Measurements from ENCODE around the gene ASAP2. TPM values are rescaled to one million over a fixed set of nuclear protein-coding genes. Genes with fewer than 3 reads are reported as not detected.

ASAP2 gene
- total RNA-seq, 2 experiments from 2014 or later: not detected

DNA sequence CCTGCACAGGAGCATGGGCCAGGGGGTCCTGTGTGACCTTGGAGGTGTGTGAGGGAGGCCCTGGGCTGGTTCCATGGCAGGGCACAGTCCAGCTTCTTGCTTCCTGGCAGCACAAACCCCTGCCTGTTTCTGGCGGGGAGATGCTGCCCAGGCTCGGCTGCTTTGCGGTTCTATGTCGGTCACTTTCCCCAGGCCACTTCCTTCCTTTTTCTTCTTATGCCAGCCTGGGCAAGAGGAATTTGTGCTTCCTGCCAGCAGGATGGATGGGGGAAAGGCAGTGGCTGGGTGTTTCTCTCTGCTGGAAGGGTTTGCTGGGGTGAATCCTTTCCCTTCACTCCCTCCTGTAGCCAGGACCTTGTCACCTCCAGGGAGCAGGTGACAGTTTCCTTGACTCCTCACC, 24.3 kb downstream of the ASAP2 start:
- ChIA-PET POLR2A (no interaction called here), CTCF (no interaction called here)
- DNase-seq: no peak
- Mint-ChIP-seq H3K36me3 (ENCODE audit: low read depth) (no peaks in the 10 kb centered on the region), H3K4me3 (no peak overlapping the region), H3K27ac (no peak overlapping the region), H3K4me1 (ENCODE audit: low read depth) (peaks cover 6% of the 10 kb centered on the region), H3K9me3 (ENCODE audit: insufficient read depth) (no peaks in the 10 kb centered on the region), H3K27me3 (ENCODE audit: low read depth) (peaks cover 22% of the 10 kb centered on the region)
- no peak for ATAC-seq

DNA sequence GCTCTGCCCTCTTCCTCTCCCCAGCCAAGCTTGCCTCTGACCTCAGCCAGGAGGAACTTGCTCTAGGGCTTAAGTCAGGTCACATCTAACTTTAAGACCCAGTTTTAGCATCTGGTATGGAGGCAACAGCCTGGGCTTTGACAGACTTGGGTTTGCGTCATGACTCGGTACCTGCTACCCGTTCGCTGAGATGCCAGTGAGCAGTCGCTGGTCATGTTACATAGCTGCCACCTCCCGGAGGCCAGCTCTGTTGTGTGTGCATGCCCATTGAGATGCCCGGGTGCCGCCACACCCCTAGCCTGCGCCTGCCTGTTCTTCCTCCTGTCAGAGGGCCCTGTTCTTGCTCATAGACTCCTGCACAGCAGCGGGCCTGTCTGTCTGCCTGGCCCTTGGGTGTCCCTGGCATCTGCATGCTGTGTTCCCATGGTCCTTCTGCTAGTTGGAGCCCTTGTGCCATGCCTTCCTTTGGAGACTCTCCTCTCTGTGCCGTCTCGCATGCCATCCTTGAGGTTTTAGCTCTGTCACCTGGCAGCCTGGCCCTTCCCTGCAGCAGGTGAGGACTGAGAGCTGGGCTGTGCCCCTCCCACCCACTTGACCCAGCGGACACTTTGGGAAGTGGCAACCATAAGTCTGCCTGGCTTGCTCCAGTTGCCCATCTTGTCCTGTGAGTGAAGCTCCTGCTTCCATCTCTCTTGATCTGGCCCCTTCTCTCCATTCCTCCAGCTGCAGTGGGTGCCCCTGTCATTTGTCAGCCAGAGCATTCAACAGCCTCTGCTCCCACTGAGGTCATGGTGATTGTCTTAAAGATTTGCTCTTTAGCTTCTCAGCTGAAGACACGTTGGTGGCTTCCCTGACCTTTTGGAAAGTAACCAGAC, 24.9 kb downstream of the ASAP2 start:
- ATAC-seq: no peak
- no peak for DNase-seq
- peaks cover 6% of the 10 kb centered on the region for H3K4me1 Mint-ChIP-seq (ENCODE audit: low read depth)
- H3K27me3 Mint-ChIP-seq (ENCODE audit: low read depth): peaks cover 22% of the 10 kb centered on the region
- H3K36me3 Mint-ChIP-seq (ENCODE audit: low read depth): no peaks in the 10 kb centered on the region
- H3K27ac Mint-ChIP-seq: no peak overlapping the region
- no peak overlapping the region for H3K4me3 Mint-ChIP-seq
- POLR2A ChIA-PET: no interaction called here
- H3K9me3 Mint-ChIP-seq (ENCODE audit: insufficient read depth): no peaks in the 10 kb centered on the region
- CTCF ChIA-PET: interaction anchor here (0.5 kb wide), 1 partner anchor 295 kb away, joined by 3 read pairs; no protein-coding TSS in a partner anchor

- ChIA-PET POLR2A (no interaction called here), CTCF (interaction anchor here (0.5 kb wide), 1 partner anchor 294 kb away, joined by 3 read pairs; no protein-coding TSS in a partner anchor)
- DNase-seq (no peak), ATAC-seq (no peak)
- Mint-ChIP-seq H3K4me1 (ENCODE audit: low read depth) (peaks cover 6% of the 10 kb centered on the region), H3K9me3 (ENCODE audit: insufficient read depth) (no peaks in the 10 kb centered on the region), H3K27me3 (ENCODE audit: low read depth) (peaks cover 22% of the 10 kb centered on the region), H3K36me3 (ENCODE audit: low read depth) (no peaks in the 10 kb centered on the region), H3K4me3 (no peak overlapping the region), H3K27ac (no peak overlapping the region)
Measured at GRCh38 chr2:9232166-9232479, 25.5 kb downstream of the ASAP2 start.

DNA sequence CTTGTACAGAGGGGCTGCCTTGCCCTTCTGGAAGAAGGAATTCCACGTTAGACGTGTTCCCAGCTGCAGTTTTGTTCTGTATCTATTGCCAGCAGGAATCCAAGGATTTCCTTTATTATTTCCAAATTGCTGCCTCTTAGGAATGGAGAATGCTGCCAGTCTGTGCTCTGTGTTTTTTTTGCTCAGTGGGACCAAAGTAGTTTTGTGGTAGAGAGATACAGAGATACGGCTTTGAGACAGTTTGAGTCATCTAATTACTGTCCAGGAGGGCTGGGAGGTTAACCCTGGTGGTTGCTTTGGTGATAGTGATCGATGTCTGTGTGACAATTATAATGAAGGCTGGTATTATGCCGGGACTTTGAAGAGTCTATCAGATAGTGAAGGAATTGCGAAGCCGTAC, 26.3 kb downstream of the ASAP2 start:
- ChIA-PET CTCF (no interaction called here), POLR2A (no interaction called here)
- Mint-ChIP-seq H3K4me3 (no peak overlapping the region), H3K4me1 (ENCODE audit: low read depth) (peaks cover 6% of the 10 kb centered on the region), H3K27ac (no peak overlapping the region), H3K9me3 (ENCODE audit: insufficient read depth) (no peaks in the 10 kb centered on the region), H3K27me3 (ENCODE audit: low read depth) (peaks cover 19% of the 10 kb centered on the region), H3K36me3 (ENCODE audit: low read depth) (no peaks in the 10 kb centered on the region)
- DNase-seq (no peak), ATAC-seq (no peak)

- no peaks in the 10 kb centered on the region for H3K36me3 Mint-ChIP-seq (ENCODE audit: low read depth)
- H3K9me3 Mint-ChIP-seq (ENCODE audit: insufficient read depth): no peaks in the 10 kb centered on the region
- H3K27ac Mint-ChIP-seq: no peak overlapping the region
- no peak for DNase-seq
- H3K4me3 Mint-ChIP-seq: no peak overlapping the region
- peaks cover 18% of the 10 kb centered on the region for H3K27me3 Mint-ChIP-seq (ENCODE audit: low read depth)
- H3K4me1 Mint-ChIP-seq (ENCODE audit: low read depth): peaks cover 6% of the 10 kb centered on the region
- POLR2A ChIA-PET: no interaction called here
- no peak for ATAC-seq
- CTCF ChIA-PET: no interaction called here
Measured at GRCh38 chr2:9234680-9235146, 28.1 kb downstream of the ASAP2 start.

DNA sequence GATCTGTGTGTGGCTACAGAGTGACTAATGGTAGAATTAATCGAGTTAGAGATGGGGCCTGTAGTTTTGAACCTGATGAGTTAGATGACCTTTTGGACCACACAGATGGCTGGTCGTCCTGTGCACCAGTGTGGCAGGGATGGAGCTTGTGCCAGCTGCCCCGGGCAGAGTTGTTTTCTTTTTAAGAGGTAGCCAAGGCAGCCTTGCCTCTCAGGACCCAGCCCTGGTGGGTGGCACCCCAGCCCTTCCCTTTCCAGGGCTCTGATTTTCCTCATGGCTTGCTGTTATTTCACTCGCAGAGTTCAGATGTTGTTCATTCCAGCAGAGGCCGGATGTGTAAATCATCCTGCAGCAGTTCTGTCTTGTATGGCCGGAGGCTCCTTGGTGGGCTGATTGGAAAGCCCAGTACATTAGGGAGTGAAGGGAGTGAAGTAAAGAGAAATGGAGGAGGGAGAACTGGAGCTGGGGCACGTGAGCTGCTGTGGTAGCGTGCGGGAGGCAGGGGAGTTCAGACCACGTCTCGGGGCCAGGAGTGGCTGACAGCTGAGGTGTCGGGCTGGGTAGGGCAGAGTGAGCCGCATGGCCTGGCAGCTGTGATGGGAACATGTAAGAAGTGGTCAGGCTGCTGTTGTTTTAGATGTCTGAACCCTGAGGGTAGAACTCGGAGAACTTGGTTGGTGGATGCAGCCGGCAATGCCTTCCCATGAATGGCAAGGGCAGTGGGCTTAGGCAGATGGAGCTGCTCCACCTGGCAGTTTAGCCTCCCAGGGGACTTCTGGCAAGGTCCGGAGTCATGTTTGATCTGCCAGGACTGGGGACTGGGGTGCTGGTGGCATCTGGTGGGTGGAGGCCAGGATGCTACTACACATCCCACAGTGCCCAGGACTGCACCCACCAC, 28.8 kb downstream of the ASAP2 start:
- Mint-ChIP-seq H3K36me3 (ENCODE audit: low read depth) (no peaks in the 10 kb centered on the region), H3K27me3 (ENCODE audit: low read depth) (peaks cover 16% of the 10 kb centered on the region), H3K4me1 (ENCODE audit: low read depth) (peaks cover 6% of the 10 kb centered on the region), H3K27ac (no peak overlapping the region), H3K4me3 (no peak overlapping the region), H3K9me3 (ENCODE audit: insufficient read depth) (no peaks in the 10 kb centered on the region)
- ChIA-PET POLR2A (no interaction called here), CTCF (no interaction called here)
- ATAC-seq (no peak), DNase-seq (no peak)

GRCh38 chr2:9236045-9236344, 29.4 kb downstream of the ASAP2 start:
- Mint-ChIP-seq H3K27ac (no peak overlapping the region), H3K36me3 (ENCODE audit: low read depth) (no peaks in the 10 kb centered on the region), H3K9me3 (ENCODE audit: insufficient read depth) (no peaks in the 10 kb centered on the region), H3K4me3 (no peak overlapping the region), H3K27me3 (ENCODE audit: low read depth) (peaks cover 16% of the 10 kb centered on the region), H3K4me1 (ENCODE audit: low read depth) (peaks cover 2% of the 10 kb centered on the region)
- ChIA-PET CTCF (no interaction called here), POLR2A (no interaction called here)
- DNase-seq (no peak), ATAC-seq (no peak)

DNA sequence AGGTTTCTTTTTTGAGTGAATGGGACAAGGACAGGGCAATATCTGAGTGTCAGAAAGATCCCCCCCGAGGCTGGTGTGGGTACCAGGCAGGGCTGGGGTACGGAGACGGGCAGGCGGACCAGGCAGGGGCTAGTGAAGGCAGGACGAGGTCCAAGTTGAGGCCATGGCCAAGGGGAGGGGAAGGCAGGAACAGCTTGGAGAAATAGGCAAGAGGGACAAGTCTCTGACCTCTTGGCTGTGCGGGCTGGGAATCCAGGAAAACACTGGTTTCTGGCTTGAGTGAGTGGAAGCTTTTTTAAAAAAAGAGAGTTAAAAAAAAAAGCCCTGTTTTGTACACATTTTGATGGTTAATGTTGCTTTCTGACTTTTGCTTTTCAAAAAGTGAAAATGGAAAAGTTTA, 30.3 kb downstream of the ASAP2 start:
- H3K9me3 Mint-ChIP-seq (ENCODE audit: insufficient read depth): no peaks in the 10 kb centered on the region
- no peak for ATAC-seq
- H3K36me3 Mint-ChIP-seq (ENCODE audit: low read depth): no peaks in the 10 kb centered on the region
- no peak overlapping the region for H3K4me3 Mint-ChIP-seq
- H3K27ac Mint-ChIP-seq: no peak overlapping the region
- POLR2A ChIA-PET: no interaction called here
- H3K27me3 Mint-ChIP-seq (ENCODE audit: low read depth): peaks cover 12% of the 10 kb centered on the region
- DNase-seq: no peak
- no peaks in the 10 kb centered on the region for H3K4me1 Mint-ChIP-seq (ENCODE audit: low read depth)
- CTCF ChIA-PET: no interaction called here

- ATAC-seq: no peak
Measured at GRCh38 chr2:9237831-9238230, 31.2 kb downstream of the ASAP2 start.

GRCh38 chr2:9238591-9239326, 32.1 kb downstream of the ASAP2 start:
- Mint-ChIP-seq H3K4me1 (ENCODE audit: low read depth) (no peaks in the 10 kb centered on the region), H3K9me3 (ENCODE audit: insufficient read depth) (no peaks in the 10 kb centered on the region), H3K4me3 (no peak overlapping the region), H3K27ac (no peak overlapping the region), H3K36me3 (ENCODE audit: low read depth) (no peaks in the 10 kb centered on the region), H3K27me3 (ENCODE audit: low read depth) (peaks cover 9% of the 10 kb centered on the region)
- POLR2A ChIA-PET: no interaction called here
- CTCF ChIA-PET: no interaction called here
- DNase-seq (no peak), ATAC-seq (no peak)

More at GRCh38 chr2:9237831-9238230, 31.2 kb downstream of the ASAP2 start:
- ChIA-PET POLR2A (no interaction called here), CTCF (no interaction called here)
- DNase-seq: no peak
- H3K27me3 Mint-ChIP-seq (ENCODE audit: low read depth): peaks cover 9% of the 10 kb centered on the region
- no peak overlapping the region for H3K27ac Mint-ChIP-seq
- no peaks in the 10 kb centered on the region for H3K9me3 Mint-ChIP-seq (ENCODE audit: insufficient read depth)
- H3K36me3 Mint-ChIP-seq (ENCODE audit: low read depth): no peaks in the 10 kb centered on the region
- no peak overlapping the region for H3K4me3 Mint-ChIP-seq
- H3K4me1 Mint-ChIP-seq (ENCODE audit: low read depth): no peaks in the 10 kb centered on the region

- no peak overlapping the region for H3K27ac Mint-ChIP-seq
- ChIA-PET POLR2A (no interaction called here), CTCF (no interaction called here)
- H3K36me3 Mint-ChIP-seq (ENCODE audit: low read depth): no peaks in the 10 kb centered on the region
- no peak for ATAC-seq
- no peak for DNase-seq
- H3K4me1 Mint-ChIP-seq (ENCODE audit: low read depth): no peaks in the 10 kb centered on the region
- H3K4me3 Mint-ChIP-seq: no peak overlapping the region
- peaks cover 9% of the 10 kb centered on the region for H3K27me3 Mint-ChIP-seq (ENCODE audit: low read depth)
- no peaks in the 10 kb centered on the region for H3K9me3 Mint-ChIP-seq (ENCODE audit: insufficient read depth)
Measured at GRCh38 chr2:9239616-9240015, 33.0 kb downstream of the ASAP2 start.

GRCh38 chr2:9240745-9241144, 34.1 kb downstream of the ASAP2 start:
- ATAC-seq (no peak), DNase-seq (no peak)
- H3K36me3 Mint-ChIP-seq (ENCODE audit: low read depth): no peaks in the 10 kb centered on the region
- H3K9me3 Mint-ChIP-seq (ENCODE audit: insufficient read depth): no peaks in the 10 kb centered on the region
- H3K4me1 Mint-ChIP-seq (ENCODE audit: low read depth): no peaks in the 10 kb centered on the region
- POLR2A ChIA-PET: no interaction called here
- peaks cover 9% of the 10 kb centered on the region for H3K27me3 Mint-ChIP-seq (ENCODE audit: low read depth)
- no peak overlapping the region for H3K27ac Mint-ChIP-seq
- CTCF ChIA-PET: no interaction called here
- no peak overlapping the region for H3K4me3 Mint-ChIP-seq

Data from activated CD8-positive, alpha-beta T cell treated with anti-CD3 and anti-CD28 coated beads, Interleukin-2, amount 10 ng/mL, durations not matched to agents 7 days and 5 days (primary cell).